GM04503 (cell line): Measurements from ENCODE around the gene SLC35E1.
"Not testable (repeated sequence)": the region's sequence is repeated elsewhere in the genome, so short reads cannot be mapped to it uniquely, and the experiment has no call there.

Experiments used
- DNase-seq: peaks from one replicate; pipeline ENCODE4 v3.0.0-alpha.2; 2012; ENCODE audit warnings: low read depth

Gene SLC35E1

DNA sequence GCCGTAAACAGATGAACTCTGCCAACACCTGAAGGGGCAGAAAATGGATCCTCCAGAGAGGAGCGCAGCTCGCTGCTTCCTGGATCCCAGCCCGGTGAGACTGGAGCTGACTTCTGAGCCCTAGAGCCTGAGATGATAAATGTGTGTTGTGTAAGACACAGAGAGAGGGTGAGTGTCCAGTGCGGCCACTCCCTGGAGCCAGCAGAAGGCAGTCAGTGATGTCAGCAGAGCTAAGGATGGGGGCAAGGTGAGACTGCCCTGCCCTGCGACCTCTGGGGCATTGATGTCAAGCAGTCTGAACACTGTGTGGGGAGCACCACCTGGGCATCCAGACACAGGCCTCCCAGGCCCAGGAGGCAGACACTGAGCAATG, 9.7 kb upstream of the SLC35E1 start:
- no peak for DNase-seq

DNA sequence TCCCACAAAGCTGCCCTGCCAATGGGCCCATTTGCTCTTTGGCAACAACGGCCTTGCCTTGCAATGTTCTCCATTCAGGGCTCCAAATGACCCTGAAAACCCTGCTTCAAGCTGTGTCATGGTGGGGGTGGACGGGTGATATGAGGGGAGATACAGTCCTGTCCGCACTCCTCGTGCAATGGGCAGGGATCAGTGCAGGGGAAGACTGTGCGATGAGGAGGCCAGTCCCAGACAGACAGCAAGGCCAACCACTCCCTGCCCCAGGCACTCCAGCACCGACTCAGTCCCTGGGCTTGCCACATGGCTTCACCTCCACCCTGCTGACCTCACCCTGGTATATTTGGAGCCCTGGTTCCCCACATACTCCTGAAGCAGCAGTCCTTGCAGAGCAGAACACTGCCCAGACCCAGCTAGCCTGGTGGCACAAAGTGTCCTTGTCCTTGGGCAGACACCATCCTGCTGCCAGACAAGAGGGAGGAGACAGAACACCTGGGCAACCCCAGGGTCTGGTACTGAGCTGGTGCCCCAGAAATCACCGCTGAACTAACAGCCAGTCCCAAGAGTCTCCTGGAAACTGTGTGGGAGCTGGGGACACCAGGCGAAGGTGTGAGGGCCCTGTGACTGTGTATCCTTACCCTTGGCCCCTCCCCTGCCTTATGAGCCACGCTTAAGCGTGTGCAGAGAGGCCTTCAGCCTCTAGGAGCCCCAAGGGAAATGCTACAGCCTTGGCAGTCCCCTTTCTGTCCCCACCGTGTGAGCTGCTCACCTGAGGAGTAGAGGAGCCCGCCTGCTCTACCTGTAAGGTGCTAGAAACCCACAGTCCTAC, 9.1 kb upstream of the SLC35E1 start:
- DNase-seq = no peak

DNA sequence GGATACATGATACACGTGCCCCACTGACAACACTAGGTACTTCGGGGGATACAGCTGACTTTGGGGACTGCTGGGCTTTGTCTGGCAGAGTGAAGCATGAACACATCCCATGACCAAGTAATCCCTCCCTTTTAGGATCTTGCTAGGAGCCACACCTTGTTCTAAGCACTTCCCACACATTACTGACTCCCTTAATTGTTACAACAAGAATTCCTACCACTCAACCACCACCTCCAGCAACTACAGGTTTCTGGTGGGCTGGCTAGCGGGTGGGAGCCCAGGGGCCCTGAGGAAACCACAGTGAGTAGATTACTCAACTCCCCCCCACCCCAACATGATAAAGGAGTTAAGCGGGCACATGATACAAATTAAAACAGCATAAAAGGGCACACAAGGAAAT, 7.2 kb upstream of the SLC35E1 start:
- DNase-seq = no peak

DNA sequence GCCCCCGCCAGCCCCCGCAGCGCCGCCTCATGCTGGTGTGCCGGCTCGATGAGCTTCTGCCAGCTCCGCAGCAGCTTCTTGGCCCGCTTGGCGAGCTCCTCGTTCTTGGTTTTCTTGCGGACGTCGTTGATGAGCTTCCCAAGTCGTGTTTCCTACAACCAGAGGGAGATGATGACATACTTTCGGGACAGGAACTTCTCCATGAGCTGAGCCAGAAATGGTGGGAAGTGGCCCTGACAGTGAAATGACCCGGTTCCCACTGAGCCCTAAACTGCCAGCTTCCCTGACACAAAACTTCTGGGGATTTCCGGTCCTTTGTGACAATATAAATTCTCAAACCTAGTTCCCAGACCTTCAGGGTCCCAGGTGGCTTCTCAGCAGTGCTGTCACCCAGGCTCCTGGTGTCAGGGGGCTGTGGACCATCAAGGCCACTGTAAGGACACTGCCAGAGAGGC, 5.3 kb upstream of the SLC35E1 start:
- no peak for DNase-seq

DNA sequence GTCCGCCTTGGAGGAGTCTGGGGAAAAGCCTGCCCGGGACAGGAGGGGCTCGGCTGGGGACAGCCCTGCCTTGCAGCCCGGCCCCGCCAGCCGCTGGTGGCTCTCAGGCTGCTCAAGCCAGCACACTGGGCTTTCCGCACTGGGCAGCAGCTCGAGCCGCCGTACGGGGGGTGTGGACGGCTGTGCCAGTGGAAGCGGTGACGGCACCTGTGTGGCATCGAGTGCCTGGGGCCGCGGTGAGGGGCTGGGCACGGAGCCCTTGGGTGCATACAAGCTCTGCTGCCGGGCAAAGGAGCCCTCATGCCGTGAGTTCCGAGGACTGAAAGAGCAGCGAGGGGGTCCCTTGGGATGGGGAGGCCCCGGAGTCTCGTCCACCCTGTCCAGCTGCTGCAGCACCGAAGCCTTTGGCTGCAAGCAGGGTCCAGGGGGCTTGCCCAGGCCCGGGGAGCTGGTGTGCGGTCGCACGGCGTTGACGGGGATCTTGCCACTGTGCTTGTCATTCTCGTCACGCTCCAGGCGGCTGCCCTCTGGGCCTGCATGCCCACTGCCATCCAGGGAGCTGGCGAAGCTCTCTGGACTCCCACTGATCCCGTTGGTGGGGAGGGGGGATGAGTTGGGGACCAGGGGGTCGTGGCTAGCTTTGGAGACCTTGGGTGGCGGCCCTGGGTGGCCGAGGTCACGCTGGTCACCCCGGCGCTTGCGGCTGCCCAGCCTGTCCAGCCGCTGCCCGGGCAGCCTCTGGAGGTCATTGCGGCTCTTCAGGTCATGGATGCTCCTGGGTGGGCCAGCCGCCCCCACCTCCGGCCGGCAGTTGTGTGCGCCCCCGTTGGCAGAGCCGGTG, 4.7 kb upstream of the SLC35E1 start:
- no peak for DNase-seq

DNA sequence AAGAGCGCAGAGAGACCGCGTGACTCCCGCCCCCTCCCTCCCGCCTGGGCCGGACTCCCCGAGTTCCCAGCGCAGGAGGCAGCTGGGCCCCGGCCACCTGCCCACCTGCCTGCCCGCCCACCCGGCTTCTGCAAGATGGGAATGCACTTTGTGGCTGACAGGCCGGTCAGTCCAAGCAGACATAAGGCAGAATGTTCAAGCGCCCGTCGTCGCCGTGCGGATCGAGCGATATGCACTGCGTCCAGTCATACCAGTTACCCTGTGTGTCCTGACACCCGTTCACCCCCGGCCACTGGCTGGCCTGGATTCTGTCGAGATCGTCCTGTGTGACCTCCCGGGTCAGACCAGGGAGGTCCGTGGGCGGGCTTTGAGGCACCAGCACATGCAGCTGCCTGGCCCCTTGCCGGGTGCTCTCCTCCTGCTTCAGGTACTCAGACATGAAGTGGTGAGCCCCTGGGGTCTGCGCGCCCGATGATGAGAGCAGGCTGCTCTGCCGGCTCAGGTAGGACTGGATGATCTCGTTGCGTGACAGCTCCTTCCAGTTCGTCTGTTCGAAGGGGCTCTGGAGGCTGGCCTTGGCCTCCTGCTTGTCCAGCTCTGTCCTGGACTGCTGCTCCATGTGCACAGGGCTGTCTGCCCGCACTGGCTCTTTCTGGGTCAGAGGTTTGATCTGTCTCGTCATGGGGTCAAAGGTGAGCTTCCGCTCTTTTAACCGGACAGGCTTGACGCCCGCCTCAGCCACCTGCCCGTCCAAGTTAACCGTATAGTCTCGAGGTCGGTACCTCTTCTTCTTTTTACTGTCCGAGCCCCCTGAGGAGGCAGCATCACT, 3.9 kb upstream of the SLC35E1 start:
- DNase-seq = no peak

DNA sequence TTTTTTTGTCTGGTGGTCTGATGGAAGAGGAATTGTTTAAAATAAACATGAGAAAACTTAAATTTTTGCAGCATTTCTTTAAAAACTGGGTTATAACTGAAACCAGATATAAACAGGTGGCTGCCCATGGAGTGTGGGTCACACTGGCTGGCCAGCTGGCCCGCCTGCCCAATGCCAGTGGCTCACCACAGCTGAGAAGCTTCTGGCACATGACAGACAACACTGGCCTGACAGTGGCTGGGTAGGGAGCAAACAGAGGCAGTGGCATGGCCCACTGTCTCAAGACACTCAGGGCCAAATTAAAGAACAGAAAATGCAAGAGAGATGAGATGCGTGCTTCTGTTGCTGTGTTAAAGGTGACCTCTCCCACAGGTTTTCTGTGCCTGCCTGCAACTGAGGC, 3.1 kb upstream of the SLC35E1 start:
- DNase-seq = no peak

DNA sequence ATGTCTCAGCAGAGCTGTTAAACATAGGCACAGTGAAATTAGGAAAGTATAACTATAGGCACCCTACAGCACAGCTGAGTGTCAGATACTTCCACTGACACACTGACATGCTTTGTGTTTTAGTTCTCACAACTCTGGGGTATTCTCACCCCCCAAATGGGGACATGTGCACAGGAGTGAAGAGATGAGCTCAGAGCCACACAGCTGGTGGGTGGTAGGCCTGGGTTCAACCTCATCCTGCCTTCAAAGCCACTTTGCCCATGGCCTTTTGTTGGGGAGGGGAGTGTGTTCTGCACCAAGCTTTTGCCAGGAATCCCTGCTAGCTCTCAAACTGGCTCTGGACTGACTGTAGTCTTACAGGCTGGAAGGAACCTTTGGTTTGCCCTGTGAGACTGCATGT, 1.7 kb upstream of the SLC35E1 start:
- no peak for DNase-seq

DNA sequence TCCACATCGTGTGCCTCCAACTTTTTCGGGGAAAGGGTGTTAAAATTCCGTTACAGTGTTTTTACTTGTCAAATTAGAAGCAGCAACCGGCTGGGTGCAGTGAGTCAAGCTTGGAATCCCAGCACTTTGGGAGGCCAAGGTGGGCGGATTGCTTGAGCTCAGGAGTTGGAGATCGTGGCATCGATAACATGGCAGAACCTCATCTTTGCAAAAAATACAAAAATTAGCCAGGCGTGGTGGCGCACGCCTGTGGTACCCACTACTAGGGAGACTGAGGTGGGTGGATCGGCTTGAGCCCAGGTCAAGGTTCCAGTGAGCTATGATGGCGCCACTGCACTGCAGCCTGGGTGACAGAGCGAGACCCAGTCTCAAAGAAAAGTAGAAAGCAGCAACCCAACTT, 1.1 kb upstream of the SLC35E1 start:
- DNase-seq = no peak

DNA sequence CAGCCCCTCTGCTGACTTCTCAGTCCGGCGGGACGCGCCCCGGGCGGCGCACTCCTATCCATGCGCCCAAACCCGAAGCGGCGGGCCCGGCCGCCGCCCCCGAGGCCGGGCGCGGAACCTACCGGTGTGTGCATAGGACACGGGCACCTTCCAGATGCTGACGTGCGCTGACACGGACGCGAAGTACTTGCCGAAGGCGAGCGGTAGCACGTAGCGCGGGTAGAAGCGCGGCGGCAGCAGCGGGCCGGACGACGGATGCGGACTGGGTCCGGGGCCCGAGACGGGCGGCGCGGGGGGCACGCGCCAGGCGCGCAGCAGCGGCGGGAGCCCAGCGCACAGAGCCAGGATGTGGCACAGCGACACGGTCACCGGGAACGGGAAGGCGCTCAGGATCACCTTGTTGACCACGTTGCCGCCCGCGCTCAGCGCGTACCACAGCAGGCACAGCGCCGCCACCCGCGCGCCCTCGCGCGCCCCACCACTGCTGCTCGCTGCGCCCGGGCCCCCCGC, 338 bp downstream of the SLC35E1 start:
- no peak for DNase-seq

DNA sequence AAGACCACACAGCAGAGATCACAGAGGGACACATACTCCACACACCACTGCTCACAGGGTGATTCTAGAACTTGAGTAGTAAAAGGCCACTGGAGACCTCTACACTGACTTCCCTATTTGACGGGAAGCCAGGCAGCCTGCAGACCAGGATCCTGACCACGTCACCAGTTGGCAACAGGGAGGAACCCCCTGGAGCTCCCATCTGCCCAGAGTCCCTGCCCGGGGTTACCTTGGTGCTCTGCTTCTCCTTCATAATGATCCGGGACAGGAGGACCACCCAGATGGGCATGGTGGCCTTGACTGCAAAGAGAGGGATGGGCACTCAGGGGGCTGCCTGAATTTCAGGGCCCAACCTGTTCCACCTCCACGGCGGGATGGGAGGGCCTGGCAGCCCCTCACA, 932 bp downstream of the SLC35E1 start:
- no peak for DNase-seq

DNA sequence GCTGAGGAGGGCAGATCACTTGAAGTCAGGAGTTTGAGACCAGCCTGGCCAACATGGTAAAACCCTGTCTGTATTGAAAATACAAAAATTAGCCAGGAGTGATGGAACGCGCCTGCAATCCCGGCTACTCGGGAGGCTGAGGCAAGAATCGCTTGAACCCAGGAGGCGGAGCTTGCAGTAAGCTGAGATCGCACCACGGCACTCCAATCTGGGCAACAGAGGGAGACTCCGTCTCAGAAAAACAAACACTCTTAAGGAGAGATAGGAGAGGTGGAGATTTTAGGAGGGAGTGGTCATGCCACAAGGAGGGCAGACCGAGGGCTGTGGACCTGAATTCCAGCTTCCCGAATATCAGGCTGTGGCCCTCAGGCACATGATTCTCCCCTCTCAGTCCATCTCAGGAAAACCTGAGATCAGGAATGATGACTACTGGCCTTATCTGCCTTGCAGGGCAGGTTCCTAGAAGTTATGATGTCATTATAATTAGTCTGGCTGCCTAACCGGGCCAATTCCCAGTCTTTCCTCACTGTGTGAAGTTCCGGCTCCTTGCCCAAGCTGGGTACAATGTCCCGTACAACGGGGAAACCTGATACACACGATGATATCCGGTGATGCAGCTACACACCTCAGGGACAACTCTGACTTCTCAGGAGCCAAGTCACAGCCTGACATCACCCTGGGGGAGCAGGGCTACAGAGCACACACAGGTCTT, 2.5 kb downstream of the SLC35E1 start:
- no peak for DNase-seq

DNA sequence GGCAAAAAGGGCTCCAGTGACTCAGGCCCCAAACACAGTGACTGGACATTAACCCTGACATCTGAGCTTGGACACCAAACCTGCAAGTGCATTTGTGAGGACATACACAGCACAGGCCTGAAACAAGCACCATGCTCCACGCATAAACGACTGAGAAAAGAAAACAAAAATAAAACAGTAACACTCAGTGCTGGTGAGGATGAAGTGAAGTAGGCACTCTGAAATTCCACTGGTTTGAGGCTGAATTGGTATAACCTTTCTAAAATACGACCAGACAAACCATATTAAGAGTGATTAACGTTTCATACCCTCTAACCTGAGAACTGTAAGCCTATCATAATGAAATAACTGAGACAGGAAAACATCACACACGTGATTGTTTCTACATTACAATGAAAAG, 5.5 kb downstream of the SLC35E1 start:
- no peak for DNase-seq

DNA sequence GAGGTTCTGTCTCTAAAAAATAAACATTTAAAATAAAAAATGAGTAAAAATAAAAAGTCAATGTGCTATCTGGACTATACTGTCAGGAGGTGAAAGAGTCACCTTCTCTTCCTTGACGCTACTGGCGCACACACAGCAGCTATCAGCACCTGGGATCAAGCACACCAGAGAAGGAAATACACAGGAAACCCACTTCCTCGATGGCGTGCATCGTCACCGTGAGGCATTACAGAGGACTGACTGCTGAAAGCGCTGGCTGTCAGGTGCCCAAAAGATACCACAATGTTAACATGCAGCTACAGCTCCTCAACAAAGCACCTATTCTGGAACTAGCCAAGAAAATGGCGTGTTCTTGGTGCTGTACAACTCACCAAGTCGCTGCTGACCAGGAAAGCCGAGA, 6.1 kb downstream of the SLC35E1 start:
- DNase-seq = no peak

DNA sequence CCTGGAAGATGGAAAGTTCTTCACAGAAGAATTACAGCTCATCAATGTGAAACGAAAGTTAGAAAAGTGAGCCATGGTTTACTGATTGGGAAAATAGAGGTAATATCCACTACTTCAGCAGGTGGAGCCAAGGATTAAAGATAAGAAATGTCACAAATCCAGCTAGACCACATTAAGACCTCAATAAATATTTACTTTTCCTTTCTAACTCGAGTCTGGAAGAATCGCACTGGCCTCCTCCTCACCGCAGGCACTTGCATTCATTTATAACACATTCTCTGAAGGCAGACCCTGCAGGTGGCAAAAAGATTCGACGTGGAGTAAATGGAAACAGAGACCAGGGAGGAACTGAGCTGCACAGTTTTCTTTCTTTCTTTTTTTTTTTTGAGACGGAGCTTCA, 7.4 kb downstream of the SLC35E1 start:
- DNase-seq = no peak

DNA sequence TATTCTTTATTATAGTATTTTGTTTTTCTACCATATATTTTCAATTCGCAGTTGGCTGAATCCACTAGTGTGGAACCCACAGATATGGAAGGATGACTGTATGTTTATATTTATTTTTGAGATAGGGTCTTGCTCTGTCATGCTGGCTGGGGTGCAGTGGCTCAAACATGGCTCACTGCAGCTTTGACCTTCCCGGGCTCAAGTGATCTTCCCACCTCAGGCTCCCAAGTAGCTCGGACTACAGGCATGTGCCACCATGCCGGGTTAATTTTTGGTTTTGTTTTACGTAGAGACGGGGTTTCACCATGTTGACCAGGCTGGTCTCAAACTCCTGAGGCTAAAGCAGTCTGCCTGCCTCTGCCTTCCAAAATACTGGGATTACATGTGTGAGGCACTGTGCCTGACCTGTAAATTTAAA, 9.6 kb downstream of the SLC35E1 start:
- no peak for DNase-seq

DNA sequence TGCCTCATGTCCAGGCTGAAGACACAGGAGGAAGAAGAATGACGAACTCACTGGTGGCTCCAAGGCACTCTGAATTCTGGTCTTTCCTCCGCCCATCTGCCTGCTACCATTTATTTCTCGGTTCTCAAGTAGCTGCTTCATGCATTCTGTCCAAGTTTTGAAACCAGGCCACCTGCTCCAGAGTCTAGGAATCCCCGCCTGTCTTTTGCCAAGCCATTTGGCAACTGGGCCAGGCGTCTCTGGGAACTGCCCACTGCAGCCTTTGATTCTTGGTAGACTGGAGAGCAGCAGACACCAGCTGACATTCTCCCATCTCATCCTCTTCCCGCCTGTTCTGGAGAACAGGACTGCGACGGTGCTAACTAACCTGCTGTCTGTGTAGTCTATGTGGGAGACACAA, 10.8 kb downstream of the SLC35E1 start:
- no peak for DNase-seq

DNA sequence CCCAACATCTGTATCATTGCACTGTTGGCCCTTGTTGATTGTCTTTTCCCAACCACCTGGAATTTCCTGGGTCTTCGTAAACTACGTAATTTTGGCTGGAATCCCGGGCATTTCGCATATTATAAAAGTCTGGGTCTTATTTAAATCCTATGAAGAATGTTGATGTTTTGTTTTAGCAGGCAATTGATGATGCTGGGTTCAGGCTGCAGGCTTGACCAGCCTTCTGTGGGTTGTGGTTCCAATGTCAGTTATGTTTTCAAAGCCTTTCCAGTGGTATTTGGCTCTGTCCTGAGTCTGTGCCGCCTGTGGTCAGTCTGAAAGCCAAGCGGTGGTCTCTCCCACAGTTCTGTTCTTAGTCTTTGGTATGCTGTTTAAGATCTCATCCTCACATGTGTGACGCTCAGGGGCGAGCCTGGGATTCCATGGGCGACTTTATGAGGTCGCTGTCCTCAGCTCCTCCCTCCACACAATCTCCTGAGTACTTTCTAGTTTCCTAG, 12.4 kb downstream of the SLC35E1 start:
- DNase-seq = no peak

DNA sequence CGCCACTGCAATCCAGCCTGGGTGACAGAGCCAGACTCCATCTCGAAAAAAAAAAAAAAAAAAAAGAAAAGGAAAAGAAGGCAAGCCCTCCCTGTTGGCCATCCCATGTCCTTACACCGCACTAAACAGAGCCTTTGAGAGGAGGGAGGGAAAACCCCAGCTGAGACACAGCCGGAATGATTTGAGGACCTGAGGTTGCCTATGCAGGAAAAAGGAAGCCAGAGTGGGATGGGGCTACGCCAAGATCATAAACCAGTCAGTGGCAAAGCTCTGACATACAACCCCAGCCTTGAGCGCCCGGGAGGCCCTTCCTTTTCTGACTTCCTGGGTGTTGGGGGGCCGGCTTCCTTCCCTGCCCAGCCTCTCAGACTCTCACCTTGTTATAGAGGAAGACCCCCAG, 17.4 kb downstream of the SLC35E1 start:
- DNase-seq = no peak

DNA sequence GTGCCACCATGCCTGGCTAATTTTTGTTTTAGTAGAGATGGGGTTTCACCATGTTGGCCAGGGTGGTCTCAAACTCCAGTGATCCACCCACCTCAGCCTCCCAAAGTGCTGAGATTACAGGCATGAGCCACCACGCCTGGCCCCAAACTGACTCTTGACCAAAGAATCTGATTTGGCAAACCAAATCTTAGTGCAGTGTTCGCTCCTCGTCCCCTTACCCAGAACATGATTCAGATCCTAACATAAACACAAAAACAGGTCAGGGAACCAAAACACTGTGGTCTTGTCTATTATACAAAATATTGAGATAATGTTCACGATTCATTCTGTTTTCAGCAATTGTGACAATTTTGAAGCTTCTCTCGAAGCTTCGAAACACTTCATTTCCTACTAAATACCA, 20.3 kb downstream of the SLC35E1 start:
- not testable (repeated sequence) for DNase-seq

DNA sequence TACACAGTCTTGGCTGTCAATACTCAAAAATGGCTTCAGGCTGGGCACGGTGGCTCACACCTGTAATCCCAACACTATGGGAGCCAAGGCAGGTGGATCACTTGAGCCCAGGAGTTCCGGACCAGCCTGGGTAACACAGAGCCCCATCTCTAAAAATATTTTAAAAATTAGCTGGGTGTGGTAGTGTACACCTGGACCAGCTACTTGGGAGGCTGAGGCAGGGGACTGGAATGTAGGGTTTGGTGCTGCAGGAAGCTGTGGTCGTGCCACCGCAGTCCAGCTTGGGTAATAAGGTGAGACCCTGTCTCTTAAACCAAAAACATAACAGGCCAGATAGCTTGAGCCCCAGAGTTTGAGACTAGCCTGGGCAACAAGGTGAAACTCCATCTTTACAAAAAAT, 23.3 kb downstream of the SLC35E1 start:
- DNase-seq = no peak
